NCI-H82 treated with DMSO at 0.1 percent for 48 hours (cell line): Measurements from ENCODE around the gene TACR2.

Experiments
- DNase-seq: peaks from one replicate; lab custom pipeline; 2025; ENCODE audit not compliant: unreplicated experiment; lab: John Stamatoyannopoulos, UW

The TACR2 gene

GRCh38 chr10:69416695-69417094 lies at the start of gene TACR2:
TACR2 (minus strand) TSS chr10:69416918; CDS start chr10:69416323, 595 bp downstream.
- no peak for DNase-seq

GRCh38 chr10:69466158-69466490 lies 49.4 kb upstream of the TACR2 start:
- DNase-seq = no peak

- no peak for DNase-seq
Observed at GRCh38 chr10:69465457-69466157, 48.9 kb upstream of the TACR2 start.

GRCh38 chr10:69464801-69465401 lies 48.2 kb upstream of the TACR2 start:
- no peak for DNase-seq

- DNase-seq = no peak
Observed at GRCh38 chr10:69464401-69464800, 47.7 kb upstream of the TACR2 start.

GRCh38 chr10:69463886-69464285 lies 47.2 kb upstream of the TACR2 start:
- no peak for DNase-seq

- no peak for DNase-seq
Observed at GRCh38 chr10:69461243-69462025, 44.7 kb upstream of the TACR2 start.

GRCh38 chr10:69460576-69461242 lies 44.0 kb upstream of the TACR2 start:
- DNase-seq = no peak

GRCh38 chr10:69459893-69460575 lies 43.3 kb upstream of the TACR2 start:
- no peak for DNase-seq

GRCh38 chr10:69459101-69459790 lies 42.5 kb upstream of the TACR2 start:
- no peak for DNase-seq

- DNase-seq = no peak
Observed at GRCh38 chr10:69458430-69459100, 41.8 kb upstream of the TACR2 start.

GRCh38 chr10:69457771-69458237 lies 41.1 kb upstream of the TACR2 start:
- peak; percentile 20 for DNase-seq

- no peak for DNase-seq
Observed at GRCh38 chr10:69456880-69457693, 40.4 kb upstream of the TACR2 start.

GRCh38 chr10:69455006-69455763 lies 38.5 kb upstream of the TACR2 start:
- no peak for DNase-seq

- no peak for DNase-seq
Observed at GRCh38 chr10:69453795-69454194, 37.1 kb upstream of the TACR2 start.

- DNase-seq = no peak
Observed at GRCh38 chr10:69452676-69453415, 36.1 kb upstream of the TACR2 start.

- no peak for DNase-seq
Observed at GRCh38 chr10:69451784-69452251, 35.1 kb upstream of the TACR2 start.
